GM21515 (cell line): ENCODE data around the gene EML6.
"Not testable (repeated sequence)": the region's sequence is repeated elsewhere in the genome, so short reads cannot be mapped to it uniquely, and the experiment has no call there.

Experiments used
- ATAC-seq: cut with Tn5 transposase; IDR thresholded peaks from one replicate; pipeline ENCODE4 v1.9.1; 2021; ENCODE audit not compliant: unreplicated experiment

EML6 gene

GRCh38 chr2:54871457-54872107 lies 148.1 kb downstream of the EML6 start:
- no peak for ATAC-seq

GRCh38 chr2:54872780-54873179 lies 149.3 kb downstream of the EML6 start:
- ATAC-seq, result no peak

DNA sequence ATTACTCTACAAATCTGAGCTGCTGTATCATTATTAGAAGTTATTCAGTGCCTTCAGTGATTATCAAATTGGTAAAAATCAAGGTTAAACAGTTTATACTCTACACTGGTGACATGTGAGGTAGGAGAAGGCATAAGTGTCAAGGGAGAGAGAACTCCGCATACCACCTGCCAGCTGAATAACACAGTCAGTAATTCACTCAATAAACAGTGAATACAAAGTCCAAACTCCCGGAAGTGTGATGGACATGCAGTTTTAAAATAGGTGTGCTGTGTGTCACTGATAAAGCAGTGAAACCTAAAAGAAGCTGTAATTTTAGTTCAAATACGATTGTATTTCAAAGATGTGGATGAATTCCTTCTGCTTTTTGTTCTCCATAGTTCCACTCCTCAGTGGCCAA lies 149.8 kb downstream of the EML6 start:
- not testable (repeated sequence) for ATAC-seq

GRCh38 chr2:54876764-54877163 lies 153.3 kb downstream of the EML6 start:
- no peak for ATAC-seq

DNA sequence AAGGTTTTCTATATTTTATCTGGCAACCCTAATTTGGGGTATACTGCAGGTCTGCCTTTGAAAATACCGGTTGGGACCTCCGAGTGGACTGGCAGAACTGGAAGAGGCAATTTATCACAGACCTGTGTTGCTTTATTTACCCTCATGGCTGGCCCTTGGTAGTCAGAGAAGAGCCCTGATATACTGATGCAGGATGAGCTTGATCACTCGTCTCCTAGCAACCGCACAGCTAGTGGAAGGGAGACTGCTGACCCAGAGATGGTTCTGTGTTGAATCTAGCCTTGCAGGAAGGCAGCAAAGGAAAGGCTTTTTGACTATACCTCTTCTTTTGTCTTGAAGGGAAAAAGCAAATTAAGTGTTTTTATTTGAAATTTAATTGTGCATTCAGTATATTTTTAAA lies 154.7 kb downstream of the EML6 start:
- no peak for ATAC-seq

GRCh38 chr2:54879032-54879431 lies 155.6 kb downstream of the EML6 start:
- no peak for ATAC-seq

GRCh38 chr2:54879598-54880332 lies 156.3 kb downstream of the EML6 start:
- no peak for ATAC-seq

DNA sequence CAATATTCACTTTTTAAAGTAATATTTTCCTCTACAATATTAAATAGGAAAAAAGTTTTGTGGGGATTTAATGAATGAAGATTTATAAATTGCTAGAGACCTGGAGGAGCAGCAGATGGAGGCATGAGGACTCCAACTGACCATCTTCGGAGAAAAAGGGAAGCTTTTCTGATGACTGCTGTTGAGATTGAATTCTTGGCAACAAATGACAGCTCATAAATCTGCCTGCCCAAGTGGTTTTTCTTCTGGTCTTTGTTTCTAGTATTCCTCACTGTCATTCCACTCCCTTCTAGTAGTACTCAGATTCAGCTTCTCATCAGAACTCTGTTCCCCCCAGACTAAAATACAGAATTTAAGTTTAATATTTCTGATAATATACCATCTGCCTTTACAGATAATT lies 157.0 kb downstream of the EML6 start:
- no peak for ATAC-seq

- no peak for ATAC-seq
Observed at GRCh38 chr2:54881759-54882158, 158.3 kb downstream of the EML6 start.

GRCh38 chr2:54885891-54886290 lies 162.4 kb downstream of the EML6 start:
- no peak for ATAC-seq

- no peak for ATAC-seq
Observed at GRCh38 chr2:54887850-54888545, 164.5 kb downstream of the EML6 start.

DNA sequence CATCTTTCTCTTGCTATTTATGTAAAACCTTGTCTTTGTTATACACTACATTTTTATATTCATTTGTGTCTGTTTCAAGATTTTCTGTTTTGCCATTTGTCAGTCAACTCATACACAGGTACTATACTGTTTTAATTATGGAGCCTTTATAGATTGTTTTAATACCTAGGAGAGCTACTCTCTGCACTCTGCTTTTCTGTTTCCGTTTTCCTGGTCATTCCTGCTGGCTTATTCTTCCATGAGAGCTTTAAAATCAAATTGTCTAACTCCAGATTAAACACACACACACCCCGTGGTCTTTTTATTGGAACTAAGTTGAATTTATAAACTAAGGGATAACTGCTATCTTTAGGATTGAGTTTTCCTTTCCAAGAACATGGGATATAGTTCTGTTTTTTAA lies 165.6 kb downstream of the EML6 start:
- ATAC-seq, result no peak

GRCh38 chr2:54891909-54892308 lies 168.4 kb downstream of the EML6 start:
- ATAC-seq, result no peak

DNA sequence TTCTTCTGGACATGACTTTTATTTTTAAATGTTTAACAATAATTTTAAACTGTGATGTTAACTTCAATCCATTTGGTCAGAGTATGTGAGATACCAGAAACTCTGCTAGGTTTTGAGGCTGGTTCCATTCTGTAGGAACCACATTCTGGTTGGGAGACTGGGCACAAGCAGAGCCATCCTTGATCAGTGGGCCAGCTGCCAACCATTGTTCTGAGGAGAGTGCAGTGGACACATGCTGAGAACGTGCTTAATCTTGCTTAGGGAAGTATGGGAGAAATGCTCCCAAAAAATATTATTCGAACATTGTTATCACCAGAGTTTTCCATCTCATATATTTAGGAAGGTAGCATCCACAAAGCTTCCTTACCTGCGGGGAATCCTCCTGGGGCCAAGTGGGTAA lies 171.0 kb downstream of the EML6 start:
- no peak for ATAC-seq

DNA sequence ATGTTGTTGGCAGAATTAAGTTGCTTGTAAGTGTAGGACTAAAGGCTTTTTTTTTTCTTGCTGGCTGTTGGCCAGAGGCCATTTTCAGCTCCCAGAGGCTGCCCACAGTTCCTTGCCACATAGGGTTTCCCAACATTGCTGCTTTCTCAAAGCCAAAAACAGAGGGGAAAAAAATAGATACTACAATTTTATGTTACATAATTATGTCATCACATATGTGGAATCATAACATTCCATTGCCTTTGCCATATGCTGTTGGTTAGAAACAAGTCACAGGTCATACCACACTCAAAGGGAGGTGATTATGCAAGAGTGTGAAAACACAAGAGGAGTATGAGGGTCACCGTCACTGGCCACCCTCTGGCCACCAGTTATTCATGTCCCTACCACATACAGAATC lies 172.3 kb downstream of the EML6 start:
- ATAC-seq, result no peak

GRCh38 chr2:54897420-54898310 lies 174.2 kb downstream of the EML6 start:
- ATAC-seq, result no peak

DNA sequence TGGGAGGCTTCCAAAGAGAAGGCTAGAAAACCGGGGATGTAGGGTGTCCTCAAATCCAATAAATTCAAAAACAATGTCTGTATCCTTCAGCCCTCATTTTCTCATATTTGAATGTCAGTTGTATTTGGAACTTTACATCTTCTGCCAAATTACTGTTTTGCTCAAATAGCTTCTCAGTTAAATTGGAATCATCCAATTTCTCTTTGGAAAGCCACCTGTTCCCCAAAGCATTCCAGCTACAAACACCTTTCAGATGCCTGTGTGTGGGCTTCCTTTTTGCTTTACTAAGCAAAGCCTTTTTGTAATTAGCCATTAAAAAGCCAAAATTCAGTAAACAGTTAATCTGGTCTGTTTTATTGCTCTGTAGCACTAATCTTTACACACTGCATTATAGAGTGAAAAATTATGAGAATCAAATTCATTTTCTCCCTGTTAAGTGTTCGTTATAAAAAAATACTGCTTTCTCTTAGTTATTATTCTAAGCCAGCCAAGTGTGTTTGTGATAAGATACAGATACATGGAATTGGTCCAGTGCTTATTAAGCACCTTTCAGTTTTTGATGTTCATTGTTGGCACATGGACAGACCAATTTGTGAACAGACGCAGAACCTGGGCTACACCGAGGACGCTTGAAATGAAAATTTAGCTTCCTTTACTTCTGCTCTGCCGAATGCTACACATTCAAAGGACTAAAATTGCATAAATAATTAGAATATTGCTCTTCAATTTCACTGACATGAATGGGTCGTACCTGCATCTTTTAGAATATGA lies 175.2 kb downstream of the EML6 start:
- ATAC-seq, result no peak

- ATAC-seq, result no peak
Observed at GRCh38 chr2:54899576-54900200, 176.2 kb downstream of the EML6 start.

- ATAC-seq, result no peak
Observed at GRCh38 chr2:54901224-54901986, 177.9 kb downstream of the EML6 start.
